HCT116 (cell line): ENCODE data around the gene SDHAF4. TPM values are rescaled to one million over a fixed set of nuclear protein-coding genes. Genes with fewer than 3 reads are reported as not detected.

ENCODE experiments used
- ATAC-seq: fragments of 200-7000 bp; cut with Tn5 transposase; 2 replicates; pipeline ENCODE4 v1.9.1; 2020; ENCODE audit warnings: mild to moderate bottlenecking, moderate library complexity
- BruUV-seq: library from RNA; stranded (reverse); fragments of 400-500 nt; replicated peaks from 2 replicates; lab custom pipeline; 2021; lab: Mats Ljungman, UMichigan
- CTCF ChIA-PET: fragments of 300-600 bp; sonication (Branson Sonifier 250); formaldehyde crosslinking; loops from one replicate; lab custom pipeline; 2021; ENCODE audit warnings: antibody characterized with exemption; lab: Charles Lee
- POLR2A ChIA-PET: fragments of 300-600, 350-600 bp; sonication (Branson Sonifier 250); formaldehyde crosslinking; loops from one replicate; lab custom pipeline; 2021; ENCODE audit warnings: antibody characterized with exemption; lab: Charles Lee
- RAD21 ChIA-PET, 2 experiments: fragments of 300-600 bp; sonication (Branson Sonifier 250); formaldehyde crosslinking; loops; one replicate each; lab custom pipeline; 2023; ENCODE audit warnings: low total read pairs in 2 of 2; ENCODE audit not compliant: uncharacterized antibody in 2 of 2, unreplicated experiment in 2 of 2, low non-redundant PET in 1 of 2; lab: Charles Lee
- DNase-seq: peaks from one replicate; pipeline ENCODE4 v3.0.0-alpha.2; 2010; ENCODE audit warnings: low read depth, low spot score
- H2AFZ ChIP-seq: fragments of 200-600 bp; shearing (Covaris generic), sonication (generic); 2 replicates; pipeline ENCODE4 v1.6.1; 2017; ENCODE audit warnings: low read depth, mixed run types, mixed read lengths, antibody characterized with exemption, low read length; ENCODE audit not compliant: poor library complexity, severe bottlenecking
- H3K27ac ChIP-seq: 2 replicates; pipeline ENCODE4 v1.5.1; 2012; ENCODE audit warnings: low read depth, low read length
- H3K27me3 ChIP-seq: fragments of 200-600 bp; sonication (generic); 2 replicates; pipeline ENCODE4 v1.6.1; 2016; ENCODE audit warnings: mixed run types, low read length, mixed read lengths; ENCODE audit not compliant: insufficient read depth
- H3K36me3 ChIP-seq, 2 experiments: fragments of 200-500 bp in 1 of 2; fragments of 200-600 bp in 1 of 2; sonication (Bioruptor generic) in 1 of 2; sonication (generic) in 1 of 2; 2 replicates each; pipeline versions ENCODE4 v1.5.1 to v1.6.1; 2014 to 2016; ENCODE audit warnings: low read length in 2 of 2, inconsistent platforms in 1 of 2, mixed read lengths in 1 of 2, mixed run types in 1 of 2; ENCODE audit not compliant: insufficient read depth in 2 of 2, control insufficient read depth in 1 of 2
- H3K4me1 ChIP-seq, 2 experiments: fragments of 200-600 bp in 1 of 2; sonication (generic) in 1 of 2; 2 replicates each; pipeline versions ENCODE4 v1.5.1 to v1.6.1; 2012 to 2017; ENCODE audit warnings: low read length in 2 of 2, inconsistent platforms in 1 of 2, mild to moderate bottlenecking in 1 of 2, mixed read lengths in 1 of 2, mixed run types in 1 of 2, moderate library complexity in 1 of 2; ENCODE audit not compliant: insufficient read depth in 2 of 2, control insufficient read depth in 1 of 2
- H3K4me2 ChIP-seq: fragments of 200-600 bp; sonication (generic); 2 replicates; pipeline ENCODE4 v1.6.1; 2017; ENCODE audit warnings: mixed run types, low read length, mixed read lengths
- H3K4me3 ChIP-seq, 2 experiments: fragments of 200-600 bp in 1 of 2; sonication (generic) in 1 of 2; replicated peaks in 1 of 2; 2 replicates each; pipeline ENCODE4 v1.5.1; 2011 to 2016; ENCODE audit warnings: low read length in 2 of 2, control low read depth in 1 of 2, low read depth in 1 of 2, mild to moderate bottlenecking in 1 of 2, mixed read lengths in 1 of 2, mixed run types in 1 of 2
- H3K79me2 ChIP-seq: fragments of 200-600 bp; sonication (generic); 2 replicates; pipeline ENCODE4 v1.6.1; 2017; ENCODE audit warnings: mild to moderate bottlenecking, mixed run types, low read length, moderate library complexity, mixed read lengths; ENCODE audit not compliant: insufficient read depth
- H3K9ac ChIP-seq: fragments of 200-600 bp; sonication (generic); 2 replicates; pipeline ENCODE4 v1.6.1; 2016; ENCODE audit warnings: low read length, mixed read lengths
- H3K9me2 ChIP-seq: fragments of 200-600 bp; sonication (generic), shearing (Covaris generic); 2 replicates; pipeline ENCODE4 v1.6.1; 2017; ENCODE audit warnings: mixed run types, mild to moderate bottlenecking, moderate library complexity; ENCODE audit not compliant: insufficient read depth
- H3K9me3 ChIP-seq, 2 experiments: fragments of 200-500 bp in 1 of 2; fragments of 200-600 bp in 1 of 2; sonication (Bioruptor generic) in 1 of 2; sonication (generic) in 1 of 2; 2 replicates each; pipeline ENCODE4 v1.6.1; 2014 to 2017; ENCODE audit warnings: low read length in 2 of 2, mixed read lengths in 2 of 2, inconsistent platforms in 1 of 2, low read depth in 1 of 2, mild to moderate bottlenecking in 1 of 2, mixed run types in 1 of 2, moderate library complexity in 1 of 2; ENCODE audit not compliant: control insufficient read depth in 1 of 2, insufficient read depth in 1 of 2
- H4K20me1 ChIP-seq: fragments of 200-600 bp; sonication (generic), shearing (Covaris generic); 2 replicates; pipeline ENCODE4 v1.6.1; 2017; ENCODE audit warnings: mixed run types, mild to moderate bottlenecking, moderate library complexity; ENCODE audit not compliant: insufficient read depth
- CBX3 ChIP-seq: IDR thresholded peaks from 2 replicates; pipeline ENCODE4 v1.6.1; 2012; ENCODE audit warnings: low read depth
- CEBPB ChIP-seq: IDR thresholded peaks from 2 replicates; pipeline ENCODE4 v1.6.1; 2012; ENCODE audit warnings: low read depth
- CTCF ChIP-seq, 3 experiments: fragments of 200-600 bp in 1 of 3; sonication (generic) in 1 of 3; IDR thresholded peaks in 2 of 3; conservative IDR thresholded peaks in 1 of 3; 2 replicates each; pipeline ENCODE4 v1.5.1; 2012 to 2017; ENCODE audit warnings: low read depth in 2 of 3, low read length in 2 of 3, antibody characterized with exemption in 1 of 3, borderline replicate concordance in 1 of 3, control low read depth in 1 of 3, mild to moderate bottlenecking in 1 of 3, mixed read lengths in 1 of 3, mixed run types in 1 of 3, moderate library complexity in 1 of 3; ENCODE audit not compliant: insufficient read depth in 1 of 3
- EGR1 ChIP-seq: IDR thresholded peaks from 2 replicates; pipeline ENCODE4 v1.6.1; 2012; ENCODE audit warnings: low read depth
- EZH2 ChIP-seq: fragments of 200-600 bp; sonication (generic); IDR thresholded peaks from 2 replicates; pipeline ENCODE4 v1.6.1; 2017; ENCODE audit warnings: antibody characterized with exemption, mixed run types
- EZH2phosphoT487 ChIP-seq: fragments of 200-600 bp; IDR thresholded peaks from 2 replicates; pipeline ENCODE4 v1.6.1; 2018; ENCODE audit warnings: antibody characterized with exemption, borderline replicate concordance
- FOSL1 ChIP-seq: IDR thresholded peaks from 2 replicates; pipeline ENCODE4 v1.6.1; 2012; ENCODE audit warnings: low read depth
- JUND ChIP-seq: IDR thresholded peaks from 2 replicates; pipeline ENCODE4 v1.6.1; 2012
- MAX ChIP-seq: IDR thresholded peaks from 2 replicates; pipeline ENCODE4 v1.6.1; 2012
- POLR2AphosphoS5 ChIP-seq: IDR thresholded peaks from 2 replicates; pipeline ENCODE4 v1.6.1; 2011; ENCODE audit warnings: mild to moderate bottlenecking, low read depth, low read length, moderate library complexity
- RAD21 ChIP-seq: IDR thresholded peaks from 2 replicates; pipeline ENCODE4 v1.6.1; 2012; ENCODE audit warnings: low read depth, mild to moderate bottlenecking
- SP1 ChIP-seq: IDR thresholded peaks from 2 replicates; pipeline ENCODE4 v1.6.1; 2012; ENCODE audit warnings: low read depth
- TCF7L2 ChIP-seq: IDR thresholded peaks from 2 replicates; pipeline ENCODE4 v1.7.0; 2011; ENCODE audit warnings: borderline replicate concordance, inconsistent platforms; ENCODE audit not compliant: insufficient read depth, insufficient read length; ENCODE audit errors: extremely low read depth
- YY1 ChIP-seq: IDR thresholded peaks from 2 replicates; pipeline ENCODE4 v1.6.1; 2011; ENCODE audit warnings: low read length, low read depth, moderate library complexity, mild to moderate bottlenecking; ENCODE audit not compliant: insufficient replicate concordance; ENCODE audit errors: extremely low read depth
- ZFX ChIP-seq: fragments of 450-650 bp; IDR thresholded peaks from 2 replicates; pipeline ENCODE4 v1.6.1; 2017
- ZNF274 ChIP-seq: fragments of 200-500 bp; sonication (Bioruptor generic); IDR thresholded peaks from 2 replicates; pipeline ENCODE4 v1.6.1; 2014; ENCODE audit warnings: mild to moderate bottlenecking, low read depth, low read length, inconsistent platforms
- intact Hi-C: fragments of 100-400 bp; cut with micrococcal nuclease; formaldehyde crosslinking; loops from 2 replicates; pipeline ENCODE4 v1.10.0; 2022
- total RNA-seq: library from RNA; stranded (reverse); gene quantifications from one replicate; pipeline ENCODE4 v1.2.1, GENCODE V29; 2021; ENCODE audit not compliant: unreplicated experiment
- TF ChIP-seq, protein P1 (sequence below): IDR thresholded peaks from 2 replicates; pipeline ENCODE4 v1.6.1; 2011; ENCODE audit warnings: mild to moderate bottlenecking, low read length, moderate library complexity; ENCODE audit not compliant: insufficient replicate concordance; ENCODE audit errors: extremely low read depth

The SDHAF4 gene
- total RNA-seq, 1 experiment from 2014 or later: 8.9 TPM

DNA sequence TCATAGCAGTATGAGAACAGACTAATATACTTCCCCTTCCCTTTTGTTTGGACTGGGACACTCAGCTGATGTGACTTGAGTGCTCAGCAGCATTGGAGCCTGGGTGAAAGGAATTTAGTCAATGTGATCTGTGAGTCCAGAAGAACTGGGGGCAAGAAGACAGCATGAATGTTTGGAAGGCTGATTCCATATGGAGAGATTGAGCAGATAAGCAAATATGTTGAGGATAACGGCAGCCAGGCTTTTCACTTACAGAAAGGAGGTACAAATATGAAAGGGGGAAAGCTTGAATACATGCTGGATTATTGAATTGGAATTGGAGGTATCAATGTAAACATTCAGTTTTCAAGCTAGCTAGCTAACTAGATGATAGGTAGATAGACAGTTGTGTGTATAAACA, 63.2 kb downstream of the SDHAF4 start:
- no peak overlapping the region for H3K4me2 ChIP-seq
- no TSS peak for BruUV-seq
- CTCF ChIA-PET: no interaction called here
- H3K9ac ChIP-seq: no peak overlapping the region
- 0 out of 2 replicates have a peak, but pooled peaks cover 3% of the 10 kb centered on the region for H3K27me3 ChIP-seq
- H3K4me1 ChIP-seq: no peaks in the 10 kb centered on the region
- H2AFZ ChIP-seq: no peak overlapping the region
- H4K20me1 ChIP-seq: no peaks in the 10 kb centered on the region
- ATAC-seq (no peak), DNase-seq (no peak)
- TF ChIP-seq YY1: no peak
- TF ChIP-seq SP1: no peak
- TF ChIP-seq FOSL1: no peak
- TF ChIP-seq EZH2: no peak
- TF ChIP-seq POLR2AphosphoS5: no peak
- TF ChIP-seq, protein P1, sequence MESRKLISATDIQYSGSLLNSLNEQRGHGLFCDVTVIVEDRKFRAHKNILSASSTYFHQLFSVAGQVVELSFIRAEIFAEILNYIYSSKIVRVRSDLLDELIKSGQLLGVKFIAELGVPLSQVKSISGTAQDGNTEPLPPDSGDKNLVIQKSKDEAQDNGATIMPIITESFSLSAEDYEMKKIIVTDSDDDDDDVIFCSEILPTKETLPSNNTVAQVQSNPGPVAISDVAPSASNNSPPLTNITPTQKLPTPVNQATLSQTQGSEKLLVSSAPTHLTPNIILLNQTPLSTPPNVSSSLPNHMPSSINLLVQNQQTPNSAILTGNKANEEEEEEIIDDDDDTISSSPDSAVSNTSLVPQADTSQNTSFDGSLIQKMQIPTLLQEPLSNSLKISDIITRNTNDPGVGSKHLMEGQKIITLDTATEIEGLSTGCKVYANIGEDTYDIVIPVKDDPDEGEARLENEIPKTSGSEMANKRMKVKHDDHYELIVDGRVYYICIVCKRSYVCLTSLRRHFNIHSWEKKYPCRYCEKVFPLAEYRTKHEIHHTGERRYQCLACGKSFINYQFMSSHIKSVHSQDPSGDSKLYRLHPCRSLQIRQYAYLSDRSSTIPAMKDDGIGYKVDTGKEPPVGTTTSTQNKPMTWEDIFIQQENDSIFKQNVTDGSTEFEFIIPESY: no peak
- no peak for TF ChIP-seq CTCF (IDR thresholded peaks at IDR 0.05 in 2 of 3, conservative IDR thresholded peaks at IDR 0.05 in 1 of 3; ENCODE audit: borderline replicate concordance in 1 of 3, insufficient read depth in 1 of 3, low read depth in 2 of 3, low read length in 2 of 3)
- no peak for TF ChIP-seq MAX
- no peak for TF ChIP-seq CBX3
- no peak for TF ChIP-seq JUND
- no peak for TF ChIP-seq ZFX
- no peak for TF ChIP-seq TCF7L2
- no peak for TF ChIP-seq CEBPB
- no peak for TF ChIP-seq EZH2phosphoT487
- no peak for TF ChIP-seq ZNF274
- no peak for TF ChIP-seq EGR1
- TF ChIP-seq RAD21: no peak
- no peak overlapping the region for H3K4me3 ChIP-seq
- H3K27ac ChIP-seq: no peak overlapping the region
- no peaks in the 10 kb centered on the region for H3K9me2 ChIP-seq
- intact Hi-C loops: loop anchor here (5.0 kb wide), 1 partner anchor 38 kb away; no protein-coding TSS in a partner anchor
- RAD21 ChIA-PET: no interaction called here
- no peaks in the 10 kb centered on the region for H3K36me3 ChIP-seq
- H3K9me3 ChIP-seq: no peaks in the 10 kb centered on the region
- H3K79me2 ChIP-seq: no peaks in the 10 kb centered on the region
- POLR2A ChIA-PET: no interaction called here
